H1 (cell line): ENCODE results near the gene CDKN2AIP. TPM values are rescaled to one million over a fixed set of nuclear protein-coding genes. Genes with fewer than 3 reads are reported as not detected.

ENCODE experiments used
- CHD7 ChIP-seq: fragments of 300-600 bp; sonication (generic); IDR thresholded peaks from 2 replicates; pipeline ENCODE4 v1.7.1; 2012; ENCODE audit warnings: low read length, moderate library complexity, mild to moderate bottlenecking, inconsistent platforms; ENCODE audit not compliant: insufficient replicate concordance
- E2F6 ChIP-seq: IDR thresholded peaks from 2 replicates; pipeline ENCODE4 v1.6.1; 2012; ENCODE audit warnings: inconsistent platforms
- EGR1 ChIP-seq: IDR thresholded peaks from 2 replicates; pipeline ENCODE4 v1.6.1; 2011; ENCODE audit warnings: low read depth, low read length, borderline replicate concordance
- POU5F1 ChIP-seq: IDR thresholded peaks from 2 replicates; pipeline ENCODE4 v1.6.1; 2011; ENCODE audit warnings: low read depth, mild to moderate bottlenecking, low read length, moderate library complexity
- SIX5 ChIP-seq: IDR thresholded peaks from 2 replicates; pipeline ENCODE4 v1.6.1; 2011; ENCODE audit warnings: mild to moderate bottlenecking, low read depth, low read length
- polyA plus RNA-seq, 7 experiments: library from polyadenylated mRNA; depleted of rRNA in 3 of 7; stranded (reverse) in 5 of 7; unstranded in 2 of 7; fragments of >200 nt in 5 of 7; fragments of 200-250 nt in 2 of 7; gene quantifications; 1 replicate in 5 of 7; 2 replicates in 1 of 7; 4 replicates in 1 of 7; pipeline versions ENCODE4 v1.2.1 to v1.2.3, GENCODE V29; 2011 to 2013; ENCODE audit warnings: missing spikeins in 2 of 7, mixed read lengths in 2 of 7
- total RNA-seq: library from RNA; stranded (reverse); fragmentation: NEBNext Ultra II Directional; extraction: Animal tissue kit (Norgen Biotek cat#: 25700); gene quantifications from 2 replicates; pipeline ENCODE4 v1.2.1, GENCODE V29; 2021

Gene CDKN2AIP
- total and polyA plus RNA-seq, 2 of the 8 experiments (the other 6 are each of a cell fraction or from before 2014, with no cell fraction given), result 6.0 to 14.0 TPM

- TF ChIP-seq CHD7 (no peak), POU5F1 (no peak), E2F6 (no peak), SIX5 (no peak), EGR1 (no peak)
These were observed 13.5 kb upstream of the CDKN2AIP start (continued) for GRCh38 chr4:183430994-183431347.
